GM10248 (cell line): Measurements from ENCODE around the gene ARSA.
"Not testable (repeated sequence)": the region's sequence is repeated elsewhere in the genome, so short reads cannot be mapped to it uniquely, and the experiment has no call there.

Experiments used
- CTCF ChIA-PET: fragments of 300-600 bp; sonication (Branson Sonifier 250); formaldehyde crosslinking; extraction: SDS; loops from one replicate; lab custom pipeline; 2021; ENCODE audit warnings: antibody characterized with exemption; lab: Yijun Ruan, JAX
- POLR2A ChIA-PET: fragments of 350-650 bp; sonication (Branson Sonifier 250); formaldehyde crosslinking; extraction: SDS; loops from one replicate; lab custom pipeline; 2020; ENCODE audit warnings: antibody characterized with exemption; lab: Yijun Ruan, JAX
- DNase-seq: peaks from one replicate; pipeline ENCODE4 v3.0.0; 2012; ENCODE audit errors: extremely low spot score
- CTCF ChIP-seq: IDR thresholded peaks from 2 replicates; pipeline ENCODE4 v1.5.1; 2012; ENCODE audit warnings: mild to moderate bottlenecking, low read depth; ENCODE audit errors: extremely low read depth, missing control alignments, control extremely low read depth

The ARSA gene

GRCh38 chr22:50621356-50621880 is 6.5 kb downstream of the ARSA start:
- POLR2A ChIA-PET: interaction anchor here (0.7 to 1.8 kb wide), 3 partner anchors 82 to 114 kb away, joined by 5 to 8 read pairs (median 6); partner anchors contain the start of genes LMF2 and NCAPH2
- CTCF ChIA-PET: interaction anchor here (0.9 to 3.4 kb wide), 38 partner anchors 9 to 431 kb away, joined by 3 to 25 read pairs (median 4); partner anchors contain the start of genes HDAC10, KLHDC7B, LMF2 and NCAPH2
- TF ChIP-seq CTCF: no peak
- DNase-seq: peak; percentile 63

- TF ChIP-seq CTCF: peak; percentile 77
- ChIA-PET POLR2A (interaction anchor here (0.6 to 1.8 kb wide), 6 partner anchors 10 to 254 kb away, joined by 3 to 8 read pairs (median 4); partner anchors contain the start of genes LMF2 and NCAPH2), CTCF (interaction anchor here (0.6 to 3.4 kb wide), 45 partner anchors 9 to 781 kb away, joined by 3 to 25 read pairs (median 4); partner anchors contain the start of genes HDAC10, KLHDC7B, LMF2 and NCAPH2)
- peak; percentile 85 for DNase-seq
These were observed 7.2 kb downstream of the ARSA start for GRCh38 chr22:50620593-50621355.

- CTCF ChIA-PET, DNase-seq: not testable (repeated sequence)
These were observed 13.7 kb downstream of the ARSA start for GRCh38 chr22:50614296-50614695.

GRCh38 chr22:50613291-50613981 is 14.5 kb downstream of the ARSA start:
- no peak for TF ChIP-seq CTCF
- POLR2A ChIA-PET: no interaction called here
- DNase-seq: no peak
- CTCF ChIA-PET: interaction anchor here (3.5 kb wide), 1 partner anchor 8 kb away, joined by 16 read pairs; no protein-coding TSS in a partner anchor

More at GRCh38 chr22:50614296-50614695, 13.7 kb downstream of the ARSA start:
- POLR2A ChIA-PET: not testable (repeated sequence)

- ChIA-PET POLR2A (no interaction called here), CTCF (interaction anchor here (1.3 to 3.5 kb wide), 3 partner anchors 8 to 50 kb away, joined by 3 to 16 read pairs (median 4); partner anchors contain the start of gene SYCE3)
- peak; percentile 64 for DNase-seq
- TF ChIP-seq CTCF: no peak
These were observed 15.3 kb downstream of the ARSA start for GRCh38 chr22:50612528-50613221.

GRCh38 chr22:50612168-50612527 is 15.8 kb downstream of the ARSA start:
- no peak for DNase-seq
- POLR2A ChIA-PET: no interaction called here
- no peak for TF ChIP-seq CTCF
- CTCF ChIA-PET: interaction anchor here (1.3 to 3.5 kb wide), 3 partner anchors 9 to 49 kb away, joined by 3 to 16 read pairs (median 4); partner anchors contain the start of gene SYCE3
